ENCODE results near the gene NKPD1. TPM values are rescaled to one million over a fixed set of nuclear protein-coding genes. Genes with fewer than 3 reads are reported as not detected.
A peak's percentile ranks its signal among the peaks of the same experiment; 100 is the strongest.

NKPD1 gene, protein sequence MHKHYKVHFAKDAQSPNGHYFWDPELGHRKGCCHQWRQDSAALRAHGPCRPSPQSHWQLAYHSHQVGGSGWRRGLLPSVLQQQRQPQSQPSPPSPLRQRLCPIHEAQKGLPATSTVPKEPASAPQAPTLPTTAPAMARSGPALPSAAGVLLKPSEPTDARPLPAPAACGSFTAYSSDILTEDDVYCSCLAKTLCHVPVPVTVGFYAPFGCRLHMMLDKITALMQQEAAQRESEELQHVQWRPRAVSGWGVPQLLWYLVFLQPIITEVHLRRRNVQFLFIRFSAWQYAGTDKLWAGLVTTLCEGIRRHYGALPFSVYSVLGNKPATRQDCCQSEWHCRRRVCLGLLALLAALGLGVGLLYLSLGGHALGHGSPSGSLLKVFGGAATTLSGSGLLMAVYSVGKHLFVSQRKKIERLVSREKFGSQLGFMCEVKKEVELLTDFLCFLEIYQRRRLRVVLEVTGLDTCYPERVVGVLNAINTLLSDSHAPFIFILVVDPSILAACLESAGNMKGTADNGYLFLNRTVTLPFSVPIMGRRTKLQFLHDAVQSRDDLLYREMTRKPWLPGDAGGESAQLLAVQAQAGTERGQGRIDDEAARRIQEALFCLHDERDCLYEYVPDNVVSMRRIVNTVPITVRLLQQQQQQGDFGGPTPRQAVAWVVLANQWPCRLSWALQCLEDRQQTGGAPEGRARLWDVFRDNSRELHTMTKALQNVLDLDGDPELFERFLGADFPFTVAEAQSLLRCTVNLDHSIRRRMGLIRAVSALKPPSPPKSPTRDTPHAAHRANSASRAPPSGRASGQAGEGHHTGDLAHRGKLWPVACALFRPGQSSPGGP
- total RNA-seq: under 1 TPM; 0.16 to 0.22 TPM

DNA sequence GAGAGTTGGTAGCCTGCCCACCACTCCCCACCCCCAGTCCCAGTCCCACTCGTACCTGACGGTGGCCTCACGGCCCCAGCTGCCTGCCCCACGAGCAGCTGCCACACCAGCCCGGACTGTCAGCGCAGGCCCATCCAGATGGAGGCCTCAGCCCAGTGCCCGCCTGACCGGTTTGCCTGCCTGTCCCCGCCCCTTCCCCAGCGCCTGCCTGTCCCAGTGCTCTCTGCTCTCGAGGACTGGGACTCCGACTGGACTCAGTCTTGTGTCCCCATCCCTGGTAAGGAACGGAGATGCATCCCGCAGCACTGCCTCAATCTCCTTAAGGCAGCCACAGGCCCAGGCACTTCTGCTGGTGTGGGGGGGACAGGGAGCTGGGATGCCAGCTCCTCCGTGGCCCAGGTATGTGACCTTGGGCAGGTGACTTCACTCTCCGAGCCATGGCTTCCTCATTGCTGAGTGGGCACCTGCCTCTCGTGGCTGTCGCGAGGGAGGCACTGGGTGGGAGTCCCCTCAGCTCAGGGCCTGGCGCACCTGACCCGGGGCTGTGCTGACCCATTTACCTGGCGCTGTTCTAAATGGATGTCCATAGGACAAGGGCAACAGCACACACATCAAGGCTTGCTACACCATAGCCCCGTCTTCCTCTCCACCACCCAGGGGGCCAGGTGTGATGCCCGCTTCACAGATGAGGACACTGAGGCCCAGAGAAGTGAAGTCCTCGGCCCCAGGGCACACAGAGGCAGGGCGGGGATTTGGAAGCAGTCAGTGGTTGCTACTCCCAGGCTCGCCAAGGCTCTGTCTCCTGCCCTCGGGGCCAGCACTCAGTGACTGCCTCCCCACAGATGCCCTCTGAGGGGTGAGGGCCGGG is at the start of gene NKPD1:
Gene NKPD1 (minus strand): TSS at position 113 of the 868 bp plus-strand sequence. CDS start 832 bp downstream, outside the sequence.
- Histone ChIP-seq H3K9me3 (no peaks in the 10 kb centered on the region), H3K27ac (no peak within 1 kb of the TSS), H3K36me3 (no peaks in the 10 kb centered on the region), H3K4me3 (no peak within 1 kb of the TSS), H3K27me3 (no peaks in the 10 kb centered on the region), H3K4me1 (peaks cover 0 to 20% of the 10 kb centered on the region in 2 donors)
- DNase-seq (ENCODE audit: low spot score): no peak
- no peak for TF ChIP-seq CTCF (IDR thresholded peaks at IDR 0.05)

DNA sequence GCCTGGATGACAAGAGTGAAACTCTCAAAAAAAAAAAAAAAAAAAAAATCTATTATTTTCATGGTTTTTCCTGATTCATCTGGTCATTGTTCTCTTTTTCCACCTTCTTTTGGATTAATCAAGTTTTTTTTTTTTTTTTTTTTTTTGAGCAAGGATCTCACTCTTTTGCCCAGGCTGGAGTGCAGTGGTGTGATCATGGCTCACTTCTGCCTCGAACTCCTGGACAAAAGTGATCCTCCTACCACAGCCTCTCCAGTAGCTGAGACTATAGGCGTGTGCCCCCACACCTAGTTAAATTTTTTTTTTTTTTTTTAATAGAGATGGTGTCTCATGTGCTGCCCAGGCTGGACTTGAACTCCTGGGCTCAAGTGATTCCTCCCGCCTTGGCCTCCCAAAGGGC is 45.5 kb upstream of the NKPD1 start:
- Histone ChIP-seq H3K27ac (no peak overlapping the region), H3K36me3 (no peaks in the 10 kb centered on the region), H3K9me3 (no peaks in the 10 kb centered on the region), H3K4me1 (no peaks in the 10 kb centered on the region), H3K4me3 (no peak overlapping the region), H3K27me3 (no peaks in the 10 kb centered on the region)
- DNase-seq (ENCODE audit: low spot score): no peak
- TF ChIP-seq CTCF (IDR thresholded peaks at IDR 0.05): no peak

DNA sequence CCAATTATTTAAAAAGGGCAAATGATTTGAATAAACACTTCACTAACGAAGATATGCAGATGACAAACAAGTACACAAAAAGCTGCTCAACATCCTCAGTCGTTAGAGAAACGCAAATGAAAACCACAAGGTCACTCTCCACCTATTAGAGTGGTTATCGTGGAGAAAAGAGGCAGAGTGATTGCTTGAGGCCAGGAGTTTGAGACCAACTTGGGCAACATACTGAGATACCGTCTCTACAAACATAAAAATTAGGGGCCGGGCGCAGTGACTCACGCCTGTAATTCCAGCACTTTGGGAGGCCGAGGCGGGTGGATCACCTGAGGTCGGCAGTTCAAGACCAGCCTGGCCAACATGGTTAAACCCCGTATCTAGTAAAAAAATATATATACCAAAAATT is 45.0 kb upstream of the NKPD1 start:
- no peak for DNase-seq (ENCODE audit: low spot score)
- no peaks in the 10 kb centered on the region for H3K4me1 ChIP-seq
- TF ChIP-seq CTCF (IDR thresholded peaks at IDR 0.05): no peak
- no peak overlapping the region for H3K4me3 ChIP-seq
- H3K27ac ChIP-seq: no peak overlapping the region
- H3K36me3 ChIP-seq: no peaks in the 10 kb centered on the region
- no peaks in the 10 kb centered on the region for H3K27me3 ChIP-seq
- H3K9me3 ChIP-seq: no peaks in the 10 kb centered on the region

DNA sequence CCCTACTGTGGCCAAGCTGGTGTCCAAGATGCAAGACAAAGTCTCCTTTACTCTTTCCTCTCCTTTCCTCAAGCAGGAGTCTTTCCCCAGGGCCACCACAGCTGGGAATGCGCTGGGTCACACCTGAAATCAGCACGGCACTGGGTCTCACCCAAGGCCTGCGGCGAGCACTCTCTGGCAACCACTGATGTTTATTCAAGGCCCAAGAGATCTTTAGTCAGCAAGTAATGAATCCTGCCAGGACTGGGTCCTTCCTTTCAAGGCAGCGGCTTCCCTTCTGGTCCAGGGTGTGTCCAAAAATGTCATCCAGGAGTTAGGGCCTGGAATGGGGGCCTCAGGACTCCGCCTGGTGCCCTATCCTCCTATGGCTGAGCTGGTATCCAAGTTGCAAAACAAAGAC is 41.9 kb upstream of the NKPD1 start:
- Histone ChIP-seq H3K4me1 (no peaks in the 10 kb centered on the region), H3K27me3 (no peaks in the 10 kb centered on the region), H3K4me3 (no peak overlapping the region), H3K9me3 (no peaks in the 10 kb centered on the region), H3K36me3 (no peaks in the 10 kb centered on the region), H3K27ac (no peak overlapping the region)
- TF ChIP-seq CTCF (IDR thresholded peaks at IDR 0.05): no peak
- no peak for DNase-seq (ENCODE audit: low spot score)

DNA sequence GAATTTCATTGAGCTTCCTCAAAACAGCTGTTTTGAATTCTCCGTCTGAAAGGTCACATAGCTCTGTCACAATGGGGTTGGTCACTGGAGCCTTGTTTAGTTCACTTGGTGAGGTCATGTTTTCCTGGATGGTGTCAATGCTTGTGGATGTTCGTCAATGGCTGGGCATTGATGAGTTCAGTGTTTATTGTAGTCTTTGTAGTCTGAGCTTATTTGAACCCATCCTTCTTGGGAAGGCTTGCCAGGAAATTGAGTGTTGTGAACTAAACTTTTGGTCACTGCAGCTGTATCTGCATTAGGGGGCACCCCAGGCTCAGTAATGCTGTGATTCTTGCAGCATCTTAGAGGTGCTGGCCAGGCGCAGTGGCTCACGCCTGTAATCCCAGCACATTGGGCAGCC is 39.8 kb upstream of the NKPD1 start:
- no peak for DNase-seq (ENCODE audit: low spot score)
- Histone ChIP-seq H3K36me3 (no peaks in the 10 kb centered on the region), H3K4me1 (no peaks in the 10 kb centered on the region)

More for the DNA sequence above, 39.8 kb upstream of the NKPD1 start:
- Histone ChIP-seq H3K4me3 (no peak overlapping the region), H3K27ac (no peak overlapping the region), H3K27me3 (no peaks in the 10 kb centered on the region), H3K9me3 (no peaks in the 10 kb centered on the region)
- peak in 1 of 2 donors; percentile 55 for TF ChIP-seq CTCF (IDR thresholded peaks at IDR 0.05)

Measured in right atrium auricular region (tissue), 2 donors.